ENCODE results near the gene CANX. TPM values are rescaled to one million over a fixed set of nuclear protein-coding genes. Genes with fewer than 3 reads are reported as not detected.

Gene CANX
- total RNA-seq, 1 donor from 2014 or later = 353 TPM

- no peak for DNase-seq
Observed at GRCh38 chr5:179758955-179759354, 60.2 kb downstream of the CANX start.

GRCh38 chr5:179759581-179760551, 61.1 kb downstream of the CANX start:
- DNase-seq = peak; percentile 48

GRCh38 chr5:179762079-179762780, 63.5 kb downstream of the CANX start:
- DNase-seq = no peak

- no peak for DNase-seq
Observed at GRCh38 chr5:179762781-179763176, 64.0 kb downstream of the CANX start.

- peak; percentile 84 for DNase-seq
Observed at GRCh38 chr5:179763215-179763945, 64.6 kb downstream of the CANX start.

GRCh38 chr5:179764056-179764455, 65.3 kb downstream of the CANX start:
- DNase-seq = no peak

- no peak for DNase-seq
Observed at GRCh38 chr5:179765400-179765799, 66.6 kb downstream of the CANX start.

GRCh38 chr5:179766021-179766725, 67.4 kb downstream of the CANX start:
- DNase-seq = no peak

- no peak for DNase-seq
Observed at GRCh38 chr5:179766726-179767455, 68.1 kb downstream of the CANX start.

GRCh38 chr5:179767496-179768100, 68.8 kb downstream of the CANX start:
- no peak for DNase-seq

- no peak for DNase-seq
Observed at GRCh38 chr5:179768326-179769085, 69.7 kb downstream of the CANX start.

GRCh38 chr5:179769271-179769670, 70.5 kb downstream of the CANX start:
- DNase-seq = no peak

GRCh38 chr5:179769796-179770195, 71.0 kb downstream of the CANX start:
- DNase-seq = no peak

- DNase-seq = no peak
Observed at GRCh38 chr5:179771311-179771895, 72.6 kb downstream of the CANX start.

GRCh38 chr5:179772351-179772750, 73.6 kb downstream of the CANX start:
- no peak for DNase-seq

- DNase-seq = no peak
Observed at GRCh38 chr5:179773686-179774040, 74.9 kb downstream of the CANX start.

GRCh38 chr5:179774442-179774841, 75.7 kb downstream of the CANX start:
- no peak for DNase-seq

GRCh38 chr5:179776411-179776938, 77.7 kb downstream of the CANX start:
- DNase-seq = no peak

- no peak for DNase-seq
Observed at GRCh38 chr5:179777456-179777855, 78.7 kb downstream of the CANX start.

Measured in tongue (tissue), 2 donors.